CD14-positive monocyte (primary cell): ENCODE measurements around the gene PAXX. TPM values are rescaled to one million over a fixed set of nuclear protein-coding genes. Genes with fewer than 3 reads are reported as not detected.
A peak's percentile ranks its signal among the peaks of the same experiment; 100 is the strongest.

ENCODE experiments used
- DNase-seq, 3 donors: peaks; one replicate each; pipeline ENCODE4 v3.0.0-alpha.2; 2011 to 2022
- H2AFZ ChIP-seq: 2 replicates; pipeline ENCODE4 v1.6.0; 2012; ENCODE audit warnings: mild to moderate bottlenecking, low read depth, low read length, inconsistent platforms; ENCODE audit not compliant: insufficient read depth, poor library complexity, severe bottlenecking
- H3K27ac ChIP-seq, 2 donors: 1 replicate in 1 of 2; 2 replicates in 1 of 2; pipeline ENCODE4 v1.5.1; 2012 to 2013; ENCODE audit warnings: low read length in 2 of 2, control low read depth in 1 of 2, inconsistent platforms in 1 of 2, low read depth in 1 of 2, mild to moderate bottlenecking in 1 of 2
- H3K27me3 ChIP-seq, 2 donors: one replicate each; pipeline versions ENCODE4 v1.6.0 to v1.6.1; 2011 to 2013; ENCODE audit warnings: low read length in 2 of 2; ENCODE audit not compliant: control insufficient read depth in 2 of 2, insufficient read depth in 2 of 2
- H3K36me3 ChIP-seq, 2 donors: replicated peaks in 1 of 2; 1 replicate in 1 of 2; 2 replicates in 1 of 2; pipeline versions ENCODE4 v1.5.1 to v1.6.1; 2012 to 2013; ENCODE audit warnings: low read length in 2 of 2, control low read depth in 1 of 2, inconsistent platforms in 1 of 2, mild to moderate bottlenecking in 1 of 2; ENCODE audit not compliant: insufficient read depth in 2 of 2, control insufficient read depth in 1 of 2
- H3K4me1 ChIP-seq, 2 donors: 1 replicate in 1 of 2; 2 replicates in 1 of 2; pipeline versions ENCODE4 v1.5.1 to v1.6.1; 2012 to 2013; ENCODE audit warnings: low read length in 2 of 2, control low read depth in 1 of 2, inconsistent platforms in 1 of 2, mild to moderate bottlenecking in 1 of 2, moderate library complexity in 1 of 2; ENCODE audit not compliant: insufficient read depth in 2 of 2, control insufficient read depth in 1 of 2
- H3K4me2 ChIP-seq: replicated peaks from 2 replicates; pipeline ENCODE3; 2012; ENCODE audit warnings: low read length, moderate library complexity, mild to moderate bottlenecking; ENCODE audit not compliant: poor library complexity, severe bottlenecking; ENCODE audit errors: extremely low read depth
- H3K4me3 ChIP-seq, 3 experiments: fragments of 200-600 bp in 1 of 3; sonication (generic) in 1 of 3; replicated peaks in 1 of 3; 1 replicate in 2 of 3; 2 replicates in 1 of 3; pipeline ENCODE4 v1.5.1; 2011 to 2013; ENCODE audit warnings: low read length in 3 of 3, mild to moderate bottlenecking in 3 of 3, control low read depth in 2 of 3, low read depth in 2 of 3, inconsistent platforms in 1 of 3, moderate library complexity in 1 of 3
- H3K79me2 ChIP-seq: 2 replicates; pipeline ENCODE4 v1.6.0; 2012; ENCODE audit warnings: mild to moderate bottlenecking, control low read depth, inconsistent platforms, low read length, moderate library complexity; ENCODE audit not compliant: insufficient read depth
- H3K9ac ChIP-seq: 2 replicates; pipeline ENCODE4 v1.6.0; 2017; ENCODE audit warnings: low read length, mild to moderate bottlenecking; ENCODE audit not compliant: insufficient read depth, poor library complexity, severe bottlenecking
- H3K9me3 ChIP-seq, 2 donors: replicated peaks in 1 of 2; 1 replicate in 1 of 2; 2 replicates in 1 of 2; pipeline versions ENCODE4 v1.5.1 to v1.6.1; 2012 to 2013; ENCODE audit warnings: low read length in 2 of 2, control low read depth in 1 of 2; ENCODE audit not compliant: control insufficient read depth in 1 of 2, insufficient read depth in 1 of 2
- H4K20me1 ChIP-seq: 2 replicates; pipeline ENCODE4 v1.6.0; 2012; ENCODE audit warnings: mild to moderate bottlenecking, low read length, control low read depth, moderate library complexity; ENCODE audit not compliant: insufficient read depth
- H3K27ac Mint-ChIP-seq, 7 donors: one replicate each; pipeline ENCODE4 v1.8.0; 2020; ENCODE audit warnings: mild to moderate bottlenecking in 7 of 7, mixed read lengths in 7 of 7, moderate library complexity in 6 of 7, inconsistent platforms in 2 of 7
- H3K27me3 Mint-ChIP-seq, 3 donors: one replicate each; pipeline ENCODE4 v1.8.0; 2021 to 2022; ENCODE audit warnings: low read depth in 3 of 3, mild to moderate bottlenecking in 3 of 3, mixed read lengths in 3 of 3, moderate library complexity in 3 of 3, inconsistent platforms in 1 of 3
- H3K36me3 Mint-ChIP-seq, 2 donors: one replicate each; pipeline ENCODE4 v1.8.0; 2020; ENCODE audit warnings: mixed read lengths in 2 of 2, inconsistent platforms in 1 of 2, mild to moderate bottlenecking in 1 of 2
- H3K4me1 Mint-ChIP-seq: one replicate; pipeline ENCODE4 v1.8.0; 2020; ENCODE audit warnings: mild to moderate bottlenecking, mixed read lengths
- H3K4me3 Mint-ChIP-seq, 2 donors: one replicate each; pipeline ENCODE4 v1.8.0; 2020; ENCODE audit warnings: mild to moderate bottlenecking in 2 of 2, mixed read lengths in 2 of 2, moderate library complexity in 1 of 2
- H3K9me3 Mint-ChIP-seq, 7 donors: one replicate each; pipeline ENCODE4 v1.8.0; 2020 to 2022; ENCODE audit warnings: mixed read lengths in 7 of 7, mild to moderate bottlenecking in 6 of 7, moderate library complexity in 6 of 7, inconsistent platforms in 2 of 7
- CTCF ChIP-seq: fragments of 200-600 bp; IDR thresholded peaks from one replicate; pipeline ENCODE4 v1.8.0; 2022; ENCODE audit warnings: antibody characterized with exemption, mild to moderate bottlenecking
- WGBS: methylation state at CpG from one replicate; pipeline ENCODE4 v1.1.5; 2013; ENCODE audit warnings: missing lambda C conversion rate; ENCODE audit not compliant: insufficient coverage; 5-methylcytosine and 5-hydroxymethylcytosine counted together
- intact Hi-C, 2 donors: fragments of 100-400 bp; cut with micrococcal nuclease; formaldehyde crosslinking; loops; one replicate each; pipeline versions ENCODE4 v1.15.0 to v1.15.1; 2023
- polyA plus RNA-seq, 3 donors: library from polyadenylated mRNA; depleted of rRNA in 1 of 3; unstranded in 2 of 3; stranded (reverse) in 1 of 3; fragments of 300-500 nt in 2 of 3; fragments of >200 nt in 1 of 3; fragmentation: Illumina TruSeq in 2 of 3; gene quantifications; 1 replicate in 2 of 3; 2 replicates in 1 of 3; pipeline ENCODE4 v1.2.3, GENCODE V29; 2012 to 2021

The PAXX gene
- polyA plus RNA-seq, 3 donors, result 35.3 to 92.9 (median 40.7) TPM

- Histone ChIP-seq H3K4me3 (peak overlapping the region; percentile 47 to 88 (median 68)), H3K27ac (peak overlapping the region; percentile 83 to 92), H3K4me1 (peaks cover 50 to 72% of the 10 kb centered on the region in 2 donors), H4K20me1 (peaks cover 13% of the 10 kb centered on the region), H3K9me3 (no peaks in the 10 kb centered on the region), H3K4me2 (peak overlapping the region; percentile 98), H3K36me3 (no peaks in the 10 kb centered on the region), H3K27me3 (no peaks in the 10 kb centered on the region), H3K9ac (peak overlapping the region; percentile 77), H3K79me2 (peaks cover 57% of the 10 kb centered on the region), H2AFZ (peak overlapping the region; percentile 48)
- Mint-ChIP-seq H3K9me3 (no peaks in the 10 kb centered on the region), H3K4me3 (peak overlapping the region; percentile 87 to 92), H3K27ac (peak overlapping the region; percentile 87 to 94 (median 91)), H3K27me3 (peaks cover 4 to 7% (median 4%) of the 10 kb centered on the region in 3 donors), H3K36me3 (peaks cover 0 to 4% of the 10 kb centered on the region in 2 donors), H3K4me1 (peaks cover 47% of the 10 kb centered on the region)
- TF ChIP-seq CTCF, result peak; percentile 95
- WGBS, result 17% methylated on average over 6 of the region's 19 CpGs
- DNase-seq, result peak; percentile 76 to 81 (median 80)
- intact Hi-C loops, result no loop called here
These were observed 37.1 kb downstream of the PAXX start for GRCh38 chr9:137029058-137029936.

DNA sequence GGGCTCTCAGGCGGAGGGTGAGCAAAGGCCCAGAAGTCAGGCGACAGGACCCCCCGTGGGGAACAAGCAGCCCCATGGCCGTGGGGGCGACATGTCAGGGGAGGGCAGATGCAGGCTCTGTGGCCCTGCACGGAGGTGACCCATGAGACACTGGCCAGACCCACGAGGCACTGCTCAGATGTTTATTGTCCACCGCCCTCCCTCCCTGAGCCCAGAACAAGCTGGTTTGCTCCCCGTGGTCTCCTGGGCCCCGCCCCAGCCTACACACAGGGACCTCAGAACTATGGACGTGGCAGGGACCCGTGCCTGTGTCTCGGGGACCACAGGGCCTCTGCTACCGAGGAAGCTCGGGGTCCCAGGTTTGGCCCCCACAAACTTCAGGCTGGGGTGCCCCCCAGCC lies 37.8 kb downstream of the PAXX start:
- Mint-ChIP-seq H3K4me3 (peak overlapping the region; percentile 87 to 92), H3K27me3 (peaks cover 4 to 7% (median 4%) of the 10 kb centered on the region in 3 donors), H3K27ac (peak overlapping the region; percentile 87 to 94 (median 91)), H3K9me3 (no peaks in the 10 kb centered on the region), H3K4me1 (peaks cover 54% of the 10 kb centered on the region), H3K36me3 (peaks cover 0 to 4% of the 10 kb centered on the region in 2 donors)
- Histone ChIP-seq H3K4me2 (peak overlapping the region; percentile 98), H3K27ac (peak overlapping the region; percentile 83 to 92), H3K79me2 (peaks cover 61% of the 10 kb centered on the region), H3K4me3 (peak overlapping the region; percentile 47 to 88 (median 68)), H3K9ac (peak overlapping the region; percentile 77), H3K27me3 (no peaks in the 10 kb centered on the region), H3K9me3 (no peaks in the 10 kb centered on the region), H4K20me1 (peaks cover 18% of the 10 kb centered on the region), H2AFZ (peak overlapping the region; percentile 48), H3K4me1 (peaks cover 57 to 79% of the 10 kb centered on the region in 2 donors), H3K36me3 (no peaks in the 10 kb centered on the region)
- WGBS, result 18% methylated on average over 6 of the region's 15 CpGs
- TF ChIP-seq CTCF, result no peak
- DNase-seq, result peak; percentile 8 to 21 (median 18)
- intact Hi-C loops, result loop anchor here (5.0 to 10.0 kb wide), 6 partner anchors 33 to 243 kb away; partner anchors contain the start of genes AJM1 (in 1 of the 2), C8G (in 1 of the 2), CLIC3 (in 1 of the 2) and FBXW5 (in 1 of the 2)
